ENCODE measurements around the gene NPHP1.

GRCh38 chr2:110167326-110168000 lies 37.4 kb downstream of the NPHP1 start:
- no peak for TF ChIP-seq CTCF (IDR thresholded peaks at IDR 0.05)
- TF ChIP-seq POLR2A (IDR thresholded peaks at IDR 0.05): no peak
